ENCODE measurements around the gene SETD2.

SETD2 gene

GRCh38 chr3:47003461-47004368 is 160.2 kb downstream of the SETD2 start:
- no peak for TF ChIP-seq Cebpa-rat (IDR thresholded peaks at IDR 0.05)
- H3K9me3 ChIP-seq (replicated peaks in 1 of 11) = no peaks in the 10 kb centered on the region
- H3K36me3 ChIP-seq = peaks cover 77 to 100% (median 95%) of the 10 kb centered on the region in 11 experiments
- no peak overlapping the region for H3K9ac ChIP-seq
- no peak overlapping the region for H3K27ac ChIP-seq
- peaks cover 0 to 97% (median 0%) of the 10 kb centered on the region in 11 experiments; a peak in 8 of 22 replicates for H4K20me1 ChIP-seq
- H3K4me1 ChIP-seq = peaks cover 16 to 52% (median 33%) of the 10 kb centered on the region in 10 experiments
- H3K27me3 ChIP-seq = no peaks in the 10 kb centered on the region
- H3K4me3 ChIP-seq = no peak overlapping the region
- H3K4me2 ChIP-seq = no peak overlapping the region

GRCh38 chr3:47003056-47003410 is 160.9 kb downstream of the SETD2 start:
- H3K27me3 ChIP-seq = no peaks in the 10 kb centered on the region
- H3K9me3 ChIP-seq (replicated peaks in 1 of 11) = no peaks in the 10 kb centered on the region
- peaks cover 18 to 52% (median 33%) of the 10 kb centered on the region in 10 experiments for H3K4me1 ChIP-seq
- H4K20me1 ChIP-seq = peaks cover 0 to 97% (median 0%) of the 10 kb centered on the region in 11 experiments; a peak in 8 of 22 replicates
- no peak overlapping the region for H3K4me2 ChIP-seq
- no peak overlapping the region for H3K27ac ChIP-seq
- peaks cover 77 to 98% (median 93%) of the 10 kb centered on the region in 11 experiments for H3K36me3 ChIP-seq
- H3K9ac ChIP-seq = no peak overlapping the region
- no peak overlapping the region for H3K4me3 ChIP-seq
- no peak for TF ChIP-seq Cebpa-rat (IDR thresholded peaks at IDR 0.05)

GRCh38 chr3:47002171-47003055 is 161.5 kb downstream of the SETD2 start:
- TF ChIP-seq Cebpa-rat (IDR thresholded peaks at IDR 0.05) = no peak
- Histone ChIP-seq H3K36me3 (peaks cover 77 to 97% (median 87%) of the 10 kb centered on the region in 11 experiments), H3K4me1 (peaks cover 24 to 52% (median 39%) of the 10 kb centered on the region in 10 experiments)

GRCh38 chr3:47001731-47002170 is 162.2 kb downstream of the SETD2 start:
- no peak for TF ChIP-seq Cebpa-rat (IDR thresholded peaks at IDR 0.05)
- peak overlapping the region in 1 of 11 experiments; percentile 59; a peak in 2 of 22 replicates for H3K27ac ChIP-seq
- peaks cover 0 to 97% (median 0%) of the 10 kb centered on the region in 11 experiments; a peak in 7 of 22 replicates for H4K20me1 ChIP-seq
- H3K9ac ChIP-seq = no peak overlapping the region
- H3K27me3 ChIP-seq = no peaks in the 10 kb centered on the region
- H3K4me2 ChIP-seq = no peak overlapping the region
- H3K9me3 ChIP-seq (replicated peaks in 1 of 11) = no peaks in the 10 kb centered on the region
- peaks cover 31 to 52% (median 44%) of the 10 kb centered on the region in 10 experiments for H3K4me1 ChIP-seq
- peaks cover 71 to 90% (median 80%) of the 10 kb centered on the region in 11 experiments for H3K36me3 ChIP-seq
- no peak overlapping the region for H3K4me3 ChIP-seq

More at GRCh38 chr3:47002171-47003055, 161.5 kb downstream of the SETD2 start:
- no peak overlapping the region for H3K4me2 ChIP-seq
- no peak overlapping the region for H3K9ac ChIP-seq
- no peaks in the 10 kb centered on the region for H3K27me3 ChIP-seq
- H3K4me3 ChIP-seq = no peak overlapping the region
- H3K27ac ChIP-seq = no peak overlapping the region
- peaks cover 0 to 97% (median 0%) of the 10 kb centered on the region in 11 experiments; a peak in 7 of 22 replicates for H4K20me1 ChIP-seq
- H3K9me3 ChIP-seq (replicated peaks in 1 of 11) = no peaks in the 10 kb centered on the region

- Histone ChIP-seq H3K36me3 (peaks cover 64 to 90% (median 74%) of the 10 kb centered on the region in 11 experiments), H3K4me3 (no peak overlapping the region), H3K9me3 (replicated peaks in 1 of 11) (no peaks in the 10 kb centered on the region), H3K4me2 (peak overlapping the region in 10 of 11 experiments; percentile 27 to 71 (median 54); a peak in 19 of 22 replicates), H3K27me3 (no peaks in the 10 kb centered on the region), H3K27ac (peak overlapping the region in 6 of 11 experiments; percentile 9 to 59 (median 31); a peak in 7 of 22 replicates), H3K4me1 (peaks cover 37 to 55% (median 48%) of the 10 kb centered on the region in 10 experiments), H3K9ac (peak overlapping the region in 10 of 11 experiments; percentile 1 to 61 (median 39); a peak in 11 of 22 replicates), H4K20me1 (peaks cover 0 to 97% (median 0%) of the 10 kb centered on the region in 11 experiments; a peak in 7 of 22 replicates)
- TF ChIP-seq Cebpa-rat (IDR thresholded peaks at IDR 0.05) = peak in 3 of 11 experiments; percentile 40 to 47 (median 44); a peak in 1 of 22 replicates
These were observed 162.8 kb downstream of the SETD2 start for GRCh38 chr3:47000922-47001730.

- TF ChIP-seq Cebpa-rat (IDR thresholded peaks at IDR 0.05) = no peak
- Histone ChIP-seq H3K9me3 (replicated peaks in 1 of 11) (no peaks in the 10 kb centered on the region), H3K9ac (peak overlapping the region in 10 of 11 experiments; percentile 1 to 61 (median 39); a peak in 12 of 22 replicates), H3K4me3 (no peak overlapping the region), H3K27ac (peak overlapping the region in 6 of 11 experiments; percentile 9 to 59 (median 31); a peak in 8 of 22 replicates), H4K20me1 (peaks cover 0 to 97% (median 0%) of the 10 kb centered on the region in 11 experiments; a peak in 7 of 22 replicates), H3K27me3 (no peaks in the 10 kb centered on the region), H3K4me2 (peak overlapping the region; percentile 19 to 71 (median 52); a peak in 18 of 22 replicates), H3K36me3 (peaks cover 62 to 90% (median 72%) of the 10 kb centered on the region in 11 experiments), H3K4me1 (peaks cover 46 to 59% (median 52%) of the 10 kb centered on the region in 10 experiments)
These were observed 163.6 kb downstream of the SETD2 start for GRCh38 chr3:47000198-47000815.

- H4K20me1 ChIP-seq = peaks cover 0 to 97% (median 0%) of the 10 kb centered on the region in 11 experiments; a peak in 6 of 22 replicates
- TF ChIP-seq Cebpa-rat (IDR thresholded peaks at IDR 0.05) = no peak
- peak overlapping the region in 2 of 11 experiments; percentile 18 to 59; a peak in 2 of 22 replicates for H3K27ac ChIP-seq
- H3K4me1 ChIP-seq = peaks cover 47 to 61% (median 52%) of the 10 kb centered on the region in 10 experiments
- H3K9me3 ChIP-seq (replicated peaks in 1 of 11) = no peaks in the 10 kb centered on the region
- H3K9ac ChIP-seq = peak overlapping the region in 2 of 11 experiments; percentile 8 to 46; a peak in 3 of 22 replicates
- peaks cover 62 to 90% (median 72%) of the 10 kb centered on the region in 11 experiments for H3K36me3 ChIP-seq
- no peak overlapping the region for H3K4me3 ChIP-seq
- H3K4me2 ChIP-seq = peak overlapping the region in 7 of 11 experiments; percentile 19 to 71 (median 52); a peak in 7 of 22 replicates
- no peaks in the 10 kb centered on the region for H3K27me3 ChIP-seq
These were observed 164.3 kb downstream of the SETD2 start for GRCh38 chr3:46999516-47000197.
